Subcutaneous adipose tissue (tissue), 4 donors: ENCODE data around the gene SV2C. TPM values are rescaled to one million over a fixed set of nuclear protein-coding genes. Genes with fewer than 3 reads are reported as not detected.

Source experiments
- total RNA-seq, 4 donors: library from RNA; depleted of rRNA; stranded (reverse); fragments of >200 nt; gene quantifications; one replicate each; pipeline ENCODE4 v1.1.0, GENCODE V29; 2016
- TF ChIP-seq, protein P1 (sequence below): fragments of 450-650 bp; IDR thresholded peaks from one replicate; pipeline ENCODE4 v1.5.1; 2016; ENCODE audit warnings: low read depth, mild to moderate bottlenecking, control low read depth, antibody characterized with exemption, moderate library complexity

SV2C gene
- total RNA-seq, 4 donors from 2014 or later = under 0.01 to 0.17 (median under 0.01) TPM; not detected in 1

DNA sequence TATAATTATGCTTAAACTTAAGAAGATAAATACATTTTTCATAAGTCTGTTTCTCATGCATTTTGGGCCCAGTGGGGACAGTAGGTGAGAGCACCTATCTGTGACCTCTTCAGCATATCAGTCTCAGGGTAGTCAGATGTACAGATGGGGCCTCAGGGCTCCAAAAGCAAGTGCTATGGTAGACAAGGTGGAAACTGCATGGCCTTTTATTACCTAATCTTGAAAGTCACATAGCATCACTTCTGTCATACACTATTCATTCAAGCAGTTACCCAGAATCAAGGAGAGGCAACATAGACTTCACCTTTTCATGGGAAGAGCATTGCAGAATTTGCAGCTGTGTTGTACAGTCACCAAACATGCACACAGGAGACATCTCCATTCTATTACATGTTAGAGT is 94.8 kb downstream of the SV2C start:
- TF ChIP-seq, protein P1, sequence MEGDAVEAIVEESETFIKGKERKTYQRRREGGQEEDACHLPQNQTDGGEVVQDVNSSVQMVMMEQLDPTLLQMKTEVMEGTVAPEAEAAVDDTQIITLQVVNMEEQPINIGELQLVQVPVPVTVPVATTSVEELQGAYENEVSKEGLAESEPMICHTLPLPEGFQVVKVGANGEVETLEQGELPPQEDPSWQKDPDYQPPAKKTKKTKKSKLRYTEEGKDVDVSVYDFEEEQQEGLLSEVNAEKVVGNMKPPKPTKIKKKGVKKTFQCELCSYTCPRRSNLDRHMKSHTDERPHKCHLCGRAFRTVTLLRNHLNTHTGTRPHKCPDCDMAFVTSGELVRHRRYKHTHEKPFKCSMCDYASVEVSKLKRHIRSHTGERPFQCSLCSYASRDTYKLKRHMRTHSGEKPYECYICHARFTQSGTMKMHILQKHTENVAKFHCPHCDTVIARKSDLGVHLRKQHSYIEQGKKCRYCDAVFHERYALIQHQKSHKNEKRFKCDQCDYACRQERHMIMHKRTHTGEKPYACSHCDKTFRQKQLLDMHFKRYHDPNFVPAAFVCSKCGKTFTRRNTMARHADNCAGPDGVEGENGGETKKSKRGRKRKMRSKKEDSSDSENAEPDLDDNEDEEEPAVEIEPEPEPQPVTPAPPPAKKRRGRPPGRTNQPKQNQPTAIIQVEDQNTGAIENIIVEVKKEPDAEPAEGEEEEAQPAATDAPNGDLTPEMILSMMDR = no peak

DNA sequence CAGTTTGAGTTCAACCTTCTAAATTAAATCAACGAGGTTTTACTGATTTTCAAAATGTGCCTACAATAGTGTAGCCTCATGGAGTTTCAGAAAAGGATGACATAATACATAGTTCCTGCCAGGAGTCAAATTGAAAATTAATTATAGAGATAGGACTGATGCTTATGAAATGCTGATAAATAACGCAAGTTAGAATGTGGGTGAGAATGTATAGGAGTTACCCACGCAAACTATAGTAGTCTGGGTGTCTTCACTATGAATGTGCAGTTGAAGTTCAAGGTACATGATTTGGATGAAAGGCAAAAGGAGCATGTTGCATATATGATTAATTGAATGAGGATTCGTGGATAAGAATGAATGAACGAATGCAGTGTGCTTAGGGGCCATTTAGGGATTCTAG is 95.7 kb downstream of the SV2C start:
- TF ChIP-seq, protein P1 = no peak

DNA sequence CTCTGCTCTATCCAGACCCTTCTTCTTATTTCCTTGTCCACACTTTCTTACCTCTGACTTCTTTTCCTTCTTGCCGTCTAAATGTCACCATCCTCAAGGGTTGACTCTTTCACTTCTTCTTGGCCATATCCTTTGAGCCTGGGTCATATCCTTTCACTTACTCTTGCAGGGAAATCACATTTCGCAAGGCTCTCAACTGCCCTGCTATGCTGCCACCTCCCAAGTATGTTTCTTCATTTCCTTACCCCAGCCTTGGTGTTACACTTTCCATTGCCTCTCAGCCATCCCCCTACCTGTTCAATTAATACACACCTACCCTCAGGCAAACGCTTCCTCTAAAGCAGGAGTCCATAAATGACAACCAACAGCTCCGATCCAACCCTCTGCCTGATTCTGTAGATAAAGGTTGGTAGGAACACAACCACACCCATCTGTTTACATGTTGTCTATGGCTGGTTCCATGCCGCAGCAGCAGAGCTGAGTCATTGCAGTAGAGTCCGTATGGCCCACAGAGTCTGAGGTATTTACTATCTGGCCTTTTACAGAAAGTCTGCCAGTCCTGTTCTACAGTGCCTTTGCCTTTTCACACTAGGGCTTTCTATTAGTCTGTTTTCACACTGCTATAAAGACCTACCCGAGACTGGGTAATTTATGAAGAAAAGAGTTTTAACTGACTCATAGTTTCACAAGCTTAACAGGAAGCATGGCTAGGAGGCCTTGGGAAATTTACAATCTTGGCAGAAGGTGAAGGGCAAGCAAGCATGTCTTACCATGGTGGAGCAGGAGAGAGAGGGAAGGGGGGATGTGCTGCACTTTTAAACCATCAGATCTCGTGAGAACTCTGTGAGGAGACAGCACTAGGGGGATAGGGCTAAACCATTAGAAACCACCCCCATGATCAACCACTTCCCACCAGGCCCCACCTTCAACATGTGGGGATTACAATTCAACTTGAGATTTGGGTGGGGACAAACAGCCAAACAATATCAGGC is 97.9 kb downstream of the SV2C start:
- TF ChIP-seq, protein P1 = no peak

DNA sequence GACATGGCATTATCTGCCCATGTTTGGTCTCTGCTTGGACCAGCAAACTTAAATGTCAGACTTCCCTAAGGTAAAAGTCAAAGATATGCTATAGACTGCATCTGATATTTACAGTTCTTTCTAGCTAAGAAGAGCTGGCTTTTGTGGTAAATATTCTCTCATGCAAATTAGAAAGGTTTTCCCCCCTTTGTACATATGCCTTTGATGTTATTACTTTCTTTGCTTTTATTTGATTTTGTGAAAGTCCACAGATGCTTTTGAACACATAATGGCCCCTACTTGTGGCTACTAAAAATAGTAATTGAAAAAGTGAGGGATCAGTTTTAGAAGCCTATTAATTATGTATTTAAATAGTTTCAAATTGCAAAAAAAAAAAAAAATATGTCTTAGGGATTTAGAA is 104.2 kb downstream of the SV2C start:
- TF ChIP-seq, protein P1 = no peak

DNA sequence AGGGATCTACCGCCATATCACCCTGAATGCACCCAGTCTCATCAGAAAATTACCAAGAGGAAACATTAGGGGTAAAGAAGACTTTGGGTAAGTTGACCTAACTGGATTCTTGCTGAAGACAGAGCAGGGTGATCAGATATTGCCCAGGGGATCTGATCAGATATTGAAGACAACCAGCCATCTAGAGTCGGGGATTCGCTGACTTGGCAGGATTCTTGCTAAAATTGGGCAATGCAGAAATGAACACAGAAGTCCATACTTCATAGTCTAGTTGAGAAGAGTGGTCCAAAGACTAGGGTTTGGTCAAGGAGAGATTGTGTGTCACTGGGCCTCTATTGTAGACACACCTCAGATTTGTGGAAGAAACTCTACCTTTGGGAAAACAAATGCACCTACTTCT is 107.2 kb downstream of the SV2C start:
- TF ChIP-seq, protein P1 = no peak

DNA sequence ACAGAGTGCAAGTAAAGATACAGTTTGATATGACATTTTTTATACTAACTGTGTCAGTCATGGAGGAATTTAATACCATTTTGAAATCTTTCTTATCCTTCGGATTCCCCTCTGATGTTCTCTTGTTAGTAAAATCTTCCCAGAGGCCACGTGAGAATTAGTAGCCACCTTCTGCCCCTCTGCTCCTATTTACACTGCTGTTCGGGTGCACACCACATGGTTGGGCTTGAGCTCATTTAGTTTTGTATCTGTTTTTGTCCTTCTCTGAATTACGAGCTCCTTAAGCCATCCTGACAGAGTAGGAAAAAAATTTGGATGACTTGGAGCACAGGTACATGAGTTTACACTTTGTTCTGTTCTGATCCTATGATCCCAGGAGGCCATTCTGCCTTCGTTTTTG is 109.7 kb downstream of the SV2C start:
- TF ChIP-seq, protein P1 = no peak

DNA sequence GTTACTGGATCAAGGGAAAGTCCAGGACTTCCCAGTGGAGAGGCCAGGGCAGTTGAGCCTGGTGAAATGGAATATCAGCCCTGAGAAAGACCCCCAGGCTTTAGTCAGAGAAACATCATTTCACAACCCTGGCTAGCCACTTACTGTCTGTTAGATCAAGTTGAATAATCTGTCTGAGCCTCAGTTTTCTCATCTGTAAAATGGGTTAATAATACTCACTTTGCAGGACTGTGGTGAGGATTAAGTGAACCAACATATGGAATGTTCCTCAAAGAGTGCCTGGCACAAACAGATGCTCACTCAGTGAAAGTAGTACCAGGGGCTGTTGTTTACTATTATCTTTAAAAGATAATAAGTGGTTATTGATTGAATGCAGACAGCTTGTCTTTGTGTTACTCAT is 110.5 kb downstream of the SV2C start:
- TF ChIP-seq, protein P1 = no peak
